GM23338 (cell line): Measurements from ENCODE around the gene PLCL1. TPM values are rescaled to one million over a fixed set of nuclear protein-coding genes. Genes with fewer than 3 reads are reported as not detected.

Experiments
- ATAC-seq: fragments of 200-7000 bp; cut with Tn5 transposase; 3 replicates; pipeline ENCODE4 v1.9.1; 2020
- DNase-seq: peaks from one replicate; pipeline ENCODE4 v3.0.0-alpha.2; 2015; ENCODE audit warnings: low spot score
- H2AFZ ChIP-seq: fragments of 200-600 bp; sonication (generic); 2 replicates; pipeline ENCODE4 v1.8.0; 2016; ENCODE audit warnings: antibody characterized with exemption, mild to moderate bottlenecking, moderate library complexity
- H3F3A ChIP-seq: fragments of 200-600 bp; sonication (generic); replicated peaks from 2 replicates; pipeline ENCODE4 v1.8.0; 2017; ENCODE audit warnings: antibody characterized with exemption, mixed run types, low read depth
- H3K27ac ChIP-seq: fragments of 200-600 bp; sonication (generic); 2 replicates; pipeline ENCODE4 v1.6.1; 2016; ENCODE audit warnings: low read depth
- H3K27me3 ChIP-seq: fragments of 200-600 bp; sonication (generic); 2 replicates; pipeline ENCODE4 v1.8.0; 2016; ENCODE audit warnings: mild to moderate bottlenecking, mixed run types, moderate library complexity; ENCODE audit not compliant: insufficient read depth
- H3K36me3 ChIP-seq: fragments of 200-600 bp; sonication (generic); 2 replicates; pipeline ENCODE4 v1.8.0; 2016; ENCODE audit warnings: mild to moderate bottlenecking; ENCODE audit not compliant: insufficient read depth
- H3K4me1 ChIP-seq: fragments of 200-600 bp; sonication (generic); 2 replicates; pipeline ENCODE4 v1.8.0; 2016; ENCODE audit warnings: mild to moderate bottlenecking, moderate library complexity; ENCODE audit not compliant: insufficient read depth
- H3K4me2 ChIP-seq: fragments of 200-600 bp; sonication (generic); 2 replicates; pipeline ENCODE4 v1.7.1; 2017; ENCODE audit warnings: mixed run types
- H3K4me3 ChIP-seq: fragments of 200-600 bp; sonication (generic); 2 replicates; pipeline ENCODE4 v1.6.1; 2016; ENCODE audit warnings: mixed run types
- H3K79me2 ChIP-seq: fragments of 200-600 bp; sonication (generic); replicated peaks from 2 replicates; pipeline ENCODE4 v1.8.0; 2017; ENCODE audit warnings: mild to moderate bottlenecking; ENCODE audit not compliant: insufficient read depth
- H3K9me2 ChIP-seq: fragments of 200-600 bp; sonication (generic); 2 replicates; pipeline ENCODE4 v1.8.0; 2017; ENCODE audit not compliant: insufficient read depth
- H4K20me1 ChIP-seq: fragments of 200-600 bp; sonication (generic); replicated peaks from 2 replicates; pipeline ENCODE4 v1.8.0; 2017; ENCODE audit warnings: mild to moderate bottlenecking; ENCODE audit not compliant: insufficient read depth
- H3K27ac Mint-ChIP-seq: 2 replicates; pipeline ENCODE4 v1.8.0; 2020; ENCODE audit warnings: inconsistent platforms, mild to moderate bottlenecking, moderate library complexity, mixed read lengths
- H3K27me3 Mint-ChIP-seq: 3 replicates; pipeline ENCODE4 v1.8.0; 2022; ENCODE audit warnings: low read depth, mild to moderate bottlenecking, moderate library complexity, mixed read lengths, inconsistent platforms; ENCODE audit not compliant: insufficient read depth, poor library complexity
- H3K36me3 Mint-ChIP-seq: 3 replicates; pipeline ENCODE4 v1.8.0; 2021; ENCODE audit warnings: low read depth, mild to moderate bottlenecking, inconsistent platforms, moderate library complexity, mixed read lengths
- H3K4me1 Mint-ChIP-seq: 3 replicates; pipeline ENCODE4 v1.8.0; 2020; ENCODE audit warnings: mild to moderate bottlenecking, inconsistent platforms, mixed read lengths
- H3K4me3 Mint-ChIP-seq: 3 replicates; pipeline ENCODE4 v1.8.0; 2021; ENCODE audit warnings: moderate library complexity, mild to moderate bottlenecking, inconsistent platforms, mixed read lengths
- H3K9me3 Mint-ChIP-seq: 3 replicates; pipeline ENCODE4 v1.8.0; 2020; ENCODE audit warnings: moderate library complexity, mild to moderate bottlenecking, inconsistent platforms, mixed read lengths
- CREB1 ChIP-seq: fragments of 250-450 bp; sonication (Bioruptor Pico); IDR thresholded peaks from 2 replicates; pipeline ENCODE4 v1.5.0; 2020; ENCODE audit warnings: low read depth, mild to moderate bottlenecking, moderate library complexity
- CTCF ChIP-seq, 2 experiments: fragments of 200-600 bp in 1 of 2; sonication (generic) in 1 of 2; conservative IDR thresholded peaks; 2 replicates each; pipeline versions ENCODE4 v1.5.1 to v1.6.1; 2016 to 2017; ENCODE audit warnings: antibody characterized with exemption in 2 of 2, low read depth in 2 of 2, mild to moderate bottlenecking in 2 of 2, moderate library complexity in 1 of 2
- ETS1 ChIP-seq: IDR thresholded peaks from 2 replicates; pipeline ENCODE4 v1.6.1; 2016; ENCODE audit warnings: antibody characterized with exemption
- EZH2 ChIP-seq: fragments of 200-600 bp; sonication (generic); IDR thresholded peaks from one replicate; pipeline ENCODE4 v1.8.0; 2017; ENCODE audit warnings: antibody characterized with exemption, mild to moderate bottlenecking, low read depth; ENCODE audit not compliant: unreplicated experiment
- NANOG ChIP-seq: IDR thresholded peaks from 2 replicates; pipeline ENCODE4 v1.6.1; 2016; ENCODE audit warnings: antibody characterized with exemption, borderline replicate concordance
- POLR2AphosphoS5 ChIP-seq: IDR thresholded peaks from 2 replicates; pipeline ENCODE4 v1.6.1; 2016; ENCODE audit warnings: antibody characterized with exemption, low read depth
- ZNF331 ChIP-seq: fragments of 250-450 bp; sonication (Bioruptor Pico); IDR thresholded peaks from 2 replicates; pipeline ENCODE4 v1.5.0; 2020; ENCODE audit warnings: low read depth, mild to moderate bottlenecking, moderate library complexity
- ZNF462 ChIP-seq: fragments of 250-450 bp; sonication (Bioruptor Pico); IDR thresholded peaks from 2 replicates; pipeline ENCODE4 v1.5.0; 2020; ENCODE audit warnings: mild to moderate bottlenecking, moderate library complexity
- polyA plus RNA-seq: library from polyadenylated mRNA; unstranded; fragments of >200 nt; fragmentation: Nextera tagmentation; extraction: Ambion mirVana; gene quantifications from 2 replicates; pipeline ENCODE4 v1.2.1, GENCODE V29; 2016
- total RNA-seq: library from RNA; depleted of rRNA; stranded (reverse); fragments of >200 nt; shearing (Covaris generic); gene quantifications from 2 replicates; pipeline ENCODE4 v1.2.3, GENCODE V29; 2014

The PLCL1 gene
- total and polyA plus RNA-seq, 2 experiments from 2014 or later = not detected

DNA sequence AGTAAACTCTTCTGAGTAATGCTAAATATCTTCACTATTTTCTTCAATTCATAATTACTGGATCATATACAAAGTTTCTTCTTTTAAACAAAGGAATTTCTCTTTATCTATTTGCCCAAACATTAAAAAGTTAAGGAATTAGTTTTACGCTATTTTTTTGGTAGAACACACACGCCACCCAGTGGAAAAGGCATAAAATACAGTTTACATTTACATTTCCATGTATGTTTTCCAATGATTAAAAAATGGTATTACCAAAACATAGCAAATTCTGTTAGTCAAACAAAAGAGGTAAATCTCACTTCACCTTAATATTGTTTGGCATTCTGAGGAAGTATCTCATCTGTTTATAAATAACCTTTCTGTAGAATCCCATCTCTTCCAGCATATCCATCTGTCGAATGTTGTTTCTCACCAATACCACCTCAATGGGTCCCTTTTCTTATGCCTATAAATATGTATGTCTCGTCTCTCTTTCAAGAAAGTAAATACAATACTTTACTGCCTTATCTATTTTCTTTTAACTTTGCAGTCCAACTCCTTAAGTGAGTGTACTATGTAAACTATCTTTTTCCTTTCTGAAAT, 26.5 kb upstream of the PLCL1 start:
- no peak for ATAC-seq
- TF ChIP-seq NANOG (no peak), EZH2 (no peak), ZNF331 (CRISPR knock-in tag) (no peak), CTCF (conservative IDR thresholded peaks at IDR 0.05; ENCODE audit: low read depth in 2 of 2) (peak; percentile 64 to 95)
- no peak overlapping the region for H3K27ac Mint-ChIP-seq

DNA sequence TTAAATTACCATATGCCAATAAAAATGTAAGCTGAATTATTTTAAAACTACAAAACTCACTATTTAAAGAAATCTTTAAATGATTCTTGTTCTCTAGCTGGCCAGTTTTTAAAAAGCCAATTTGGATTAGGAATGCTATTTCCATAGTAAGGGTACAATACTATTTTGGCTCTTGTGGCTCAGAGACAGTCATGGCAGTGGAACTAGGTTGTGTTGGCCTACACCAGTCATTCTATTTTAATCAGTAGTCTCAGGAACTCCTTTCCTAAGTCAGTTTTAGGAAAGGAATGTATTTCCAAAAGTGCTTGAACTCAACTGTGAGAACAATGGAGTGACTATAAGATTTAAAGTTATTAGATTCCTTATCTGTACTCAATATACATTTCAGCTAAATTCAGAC, 25.1 kb upstream of the PLCL1 start:
- H3K4me3 Mint-ChIP-seq = no peak overlapping the region
- Histone ChIP-seq H3K9me2 (no peaks in the 10 kb centered on the region), H3F3A (no peaks in the 10 kb centered on the region), H4K20me1 (no peaks in the 10 kb centered on the region), H3K4me1 (no peaks in the 10 kb centered on the region), H3K27me3 (no peaks in the 10 kb centered on the region), H3K4me2 (no peak overlapping the region), H2AFZ (no peak overlapping the region), H3K79me2 (no peaks in the 10 kb centered on the region), H3K27ac (no peak overlapping the region), H3K4me3 (no peak overlapping the region), H3K36me3 (no peaks in the 10 kb centered on the region)
- no peaks in the 10 kb centered on the region for H3K36me3 Mint-ChIP-seq
- peaks cover under 1% of the 10 kb centered on the region; the same call in 1 of the 3 replicates for H3K9me3 Mint-ChIP-seq
- no peaks in the 10 kb centered on the region for H3K27me3 Mint-ChIP-seq
- no peak for DNase-seq
- ATAC-seq = no peak
- H3K27ac Mint-ChIP-seq = no peak overlapping the region
- no peaks in the 10 kb centered on the region for H3K4me1 Mint-ChIP-seq
- no peak for TF ChIP-seq POLR2AphosphoS5
- no peak for TF ChIP-seq EZH2
- TF ChIP-seq ETS1 = no peak
- no peak for TF ChIP-seq CREB1 (CRISPR knock-in tag)
- TF ChIP-seq ZNF331 (CRISPR knock-in tag) = no peak
- TF ChIP-seq NANOG = no peak
- TF ChIP-seq ZNF462 (CRISPR knock-in tag) = no peak

More for the DNA sequence above, 26.5 kb upstream of the PLCL1 start:
- Histone ChIP-seq H3K4me1 (no peaks in the 10 kb centered on the region), H3K27me3 (no peaks in the 10 kb centered on the region), H3K27ac (no peak overlapping the region), H3F3A (no peaks in the 10 kb centered on the region), H3K4me2 (no peak overlapping the region), H3K36me3 (no peaks in the 10 kb centered on the region), H3K9me2 (no peaks in the 10 kb centered on the region), H2AFZ (no peak overlapping the region), H4K20me1 (no peaks in the 10 kb centered on the region), H3K79me2 (no peaks in the 10 kb centered on the region), H3K4me3 (no peak overlapping the region)
- DNase-seq = peak; percentile 51
- H3K27me3 Mint-ChIP-seq = no peaks in the 10 kb centered on the region
- no peaks in the 10 kb centered on the region for H3K4me1 Mint-ChIP-seq
- no peaks in the 10 kb centered on the region for H3K36me3 Mint-ChIP-seq
- H3K4me3 Mint-ChIP-seq = no peak overlapping the region
- no peaks in the 10 kb centered on the region for H3K9me3 Mint-ChIP-seq
